K562 (cell line): ENCODE data around the gene TAX1BP1. TPM values are rescaled to one million over a fixed set of nuclear protein-coding genes. Genes with fewer than 3 reads are reported as not detected.

Experiments
- ATAC-seq: fragments of 200-7000 bp; cut with Tn5 transposase; 3 replicates; pipeline ENCODE4 v1.9.1; 2020; ENCODE audit warnings: moderate library complexity
- BruUV-seq: library from RNA; stranded (reverse); fragments of 400-500 nt; replicated peaks from 2 replicates; lab custom pipeline; 2021; lab: Mats Ljungman, UMichigan
- CTCF ChIA-PET: fragments of 300-600 bp; formaldehyde crosslinking; extraction: SDS; loops from one replicate; lab custom pipeline; 2021; ENCODE audit warnings: low intra/inter-chr PET ratio; lab: Yijun Ruan, JAX
- POLR2A ChIA-PET: fragments of 300-600, 350-650 bp; sonication (Branson Sonifier 250); formaldehyde crosslinking; extraction: SDS; loops from one replicate; lab custom pipeline; 2021; ENCODE audit warnings: antibody characterized with exemption, inconsistent platforms; lab: Yijun Ruan, JAX
- DNase-seq, 4 experiments: peaks; one replicate each; pipeline versions ENCODE4 v3.0.0 to v3.0.0-alpha.2; 2011 to 2018; ENCODE audit warnings: low spot score in 3 of 4, mixed read lengths in 3 of 4; ENCODE audit errors: extremely low read depth in 1 of 4
- FAIRE-seq: peaks from 2 replicates; lab custom pipeline; 2011; peaks lifted over from hg19 to GRCh38; lab: Jason Lieb, UNC
- H2AFZ ChIP-seq: 2 replicates; pipeline ENCODE4 v1.6.0; 2011; ENCODE audit warnings: low read depth, low read length, control low read depth, inconsistent platforms
- H3K27ac ChIP-seq: fragments of 200-600 bp; 3 replicates; pipeline ENCODE4 v1.8.0; 2011; ENCODE audit warnings: low read depth, mild to moderate bottlenecking, control low read depth, inconsistent platforms, low read length, moderate library complexity, mixed read lengths; ENCODE audit errors: extremely low read depth
- H3K27me3 ChIP-seq, 2 experiments: fragments of 300-600 bp in 1 of 2; 2 replicates in 1 of 2; 3 replicates in 1 of 2; pipeline versions ENCODE4 v1.6.0 to v1.8.0; 2011; ENCODE audit warnings: inconsistent platforms in 2 of 2, low read length in 2 of 2, mild to moderate bottlenecking in 1 of 2, mixed read lengths in 1 of 2, moderate library complexity in 1 of 2; ENCODE audit not compliant: control insufficient read depth in 2 of 2, insufficient read depth in 2 of 2
- H3K36me3 ChIP-seq: fragments of 300-600 bp; 3 replicates; pipeline ENCODE4 v1.8.0; 2011; ENCODE audit warnings: mild to moderate bottlenecking, low read length, inconsistent platforms; ENCODE audit not compliant: control insufficient read depth, insufficient read depth
- H3K4me1 ChIP-seq, 2 experiments: fragments of 200-600 bp in 1 of 2; replicated peaks in 1 of 2; 2 replicates in 1 of 2; 3 replicates in 1 of 2; pipeline versions ENCODE4 v1.5.1 to v1.8.0; 2011; ENCODE audit warnings: inconsistent platforms in 2 of 2, low read length in 2 of 2, mild to moderate bottlenecking in 1 of 2, mixed read lengths in 1 of 2, moderate library complexity in 1 of 2; ENCODE audit not compliant: control insufficient read depth in 2 of 2, insufficient read depth in 2 of 2
- H3K4me2 ChIP-seq: 2 replicates; pipeline ENCODE4 v1.6.1; 2011; ENCODE audit warnings: low read length, control low read depth, inconsistent platforms, mixed read lengths; ENCODE audit not compliant: insufficient read depth
- H3K4me3 ChIP-seq: fragments of 200-600 bp; sonication (generic), shearing (Covaris generic); 2 replicates; pipeline ENCODE4 v1.5.1; 2016; ENCODE audit warnings: control low read depth, inconsistent platforms
- H3K79me2 ChIP-seq: fragments of 200-600 bp; 3 replicates; pipeline ENCODE4 v1.8.0; 2011; ENCODE audit warnings: low read length, inconsistent platforms; ENCODE audit not compliant: control insufficient read depth, insufficient read depth
- H3K9ac ChIP-seq, 2 experiments: 2 replicates each; pipeline versions ENCODE4 v1.6.0 to v1.6.1; 2011; ENCODE audit warnings: low read depth in 2 of 2, low read length in 2 of 2, control low read depth in 1 of 2, inconsistent platforms in 1 of 2, mild to moderate bottlenecking in 1 of 2, mixed read lengths in 1 of 2; ENCODE audit not compliant: insufficient read depth in 1 of 2
- H3K9me1 ChIP-seq: one replicate; pipeline ENCODE4 v1.6.0; 2011; ENCODE audit warnings: inconsistent platforms, mild to moderate bottlenecking, low read length, moderate library complexity; ENCODE audit not compliant: control insufficient read depth, insufficient read depth
- H3K9me3 ChIP-seq: replicated peaks from 2 replicates; pipeline ENCODE4 v1.5.1; 2011; ENCODE audit warnings: low read depth, low read length, inconsistent platforms; ENCODE audit not compliant: control insufficient read depth, insufficient read depth
- H4K20me1 ChIP-seq: replicated peaks from 2 replicates; pipeline ENCODE4 v1.6.1; 2011; ENCODE audit warnings: low read length, inconsistent platforms, mixed read lengths; ENCODE audit not compliant: control insufficient read depth, insufficient read depth
- PKNOX1 ChIP-seq: fragments of 450-650 bp; IDR thresholded peaks from 2 replicates; pipeline ENCODE4 v1.6.1; 2016
- USF2 ChIP-seq: sonication (generic); formaldehyde crosslinking; IDR thresholded peaks from 2 replicates; pipeline ENCODE4 v1.5.0; 2020; ENCODE audit warnings: missing genetic modification reagents
- WGBS: fragments of 100-300 bp; shearing (Covaris generic); methylation state at CpG from one replicate; pipeline ENCODE4 v1.1.6; 2016; ENCODE audit warnings: low coverage, mixed read lengths; ENCODE audit not compliant: insufficient coverage; ENCODE audit errors: missing lambda C conversion rate; 5-methylcytosine and 5-hydroxymethylcytosine counted together
- in situ Hi-C: fragments of 300-500 bp; cut with MboI; formaldehyde crosslinking; loops from 4 replicates; pipeline ENCODE4 v1.15.0; 2018; ENCODE audit warnings: inconsistent platforms, mixed read lengths
- intact Hi-C: fragments of 100-400 bp; cut with micrococcal nuclease; formaldehyde crosslinking; loops from 2 replicates; pipeline ENCODE4 v1.14.2; 2022
- polyA plus RNA-seq, 8 experiments: library from polyadenylated mRNA; depleted of rRNA in 4 of 8; stranded (reverse) in 5 of 8; unstranded in 3 of 8; fragments of >200 nt; fragmentation: Nextera tagmentation in 2 of 8; fragmentation: Illumina TruSeq in 1 of 8; extraction: Ambion mirVana in 2 of 8; extraction: Trizol in 1 of 8; gene quantifications; 2 replicates each; pipeline versions ENCODE4 v1.2.1 to v1.2.3, GENCODE V29; 2011 to 2014; ENCODE audit warnings: inconsistent platforms in 1 of 8, missing spikeins in 1 of 8
- total RNA-seq, 7 experiments: library from RNA; depleted of rRNA in 6 of 7; stranded (reverse); fragments of >200 nt in 6 of 7; fragmentation: Illumina TruSeq in 2 of 7; extraction: Trizol in 2 of 7; gene quantifications; 2 replicates each; pipeline versions ENCODE4 v1.2.1 to v1.2.3, GENCODE V29; 2011 to 2021; ENCODE audit warnings: low replicate concordance in 1 of 7

TAX1BP1 gene
- total and polyA plus RNA-seq, 9 of the 15 experiments (the other 6 are each of a cell fraction or from before 2014, with no cell fraction given) = 49.0 to 119 (median 75.9) TPM

GRCh38 chr7:27842851-27843250 is 102.9 kb downstream of the TAX1BP1 start:
- WGBS = 9% methylated on average over 9 of the region's 9 CpGs
- BruUV-seq = no TSS peak
- in situ Hi-C loops (no loop called here), intact Hi-C loops (no loop called here)
- Histone ChIP-seq H3K4me1 (no peaks in the 10 kb centered on the region), H3K4me3 (no peak overlapping the region), H3K27me3 (peaks cover 55 to 68% of the 10 kb centered on the region in 2 experiments), H3K9me3 (no peaks in the 10 kb centered on the region), H3K79me2 (no peaks in the 10 kb centered on the region), H3K9ac (no peak overlapping the region), H2AFZ (no peak overlapping the region), H3K4me2 (no peak overlapping the region), H4K20me1 (no peaks in the 10 kb centered on the region), H3K9me1 (no peaks in the 10 kb centered on the region), H3K27ac (no peak overlapping the region), H3K36me3 (no peaks in the 10 kb centered on the region)
- peak; percentile 31; the same call in 1 of the 3 replicates for ATAC-seq
- TF ChIP-seq PKNOX1 (no peak), USF2 (CRISPR knock-in tag) (peak; percentile 23; the same call in 1 of the 2 replicates)
- POLR2A ChIA-PET = interaction anchor here (0.9 kb wide), 1 partner anchor 8 kb away, joined by 3 read pairs; no protein-coding TSS in a partner anchor
- DNase-seq = no peak
- CTCF ChIA-PET = no interaction called here
- no peak for FAIRE-seq
